HG02970 (cell line): ENCODE data around the gene CMTM2.
"Not testable (repeated sequence)": the region's sequence is repeated elsewhere in the genome, so short reads cannot be mapped to it uniquely, and the experiment has no call there.

Source experiments
- ATAC-seq: cut with Tn5 transposase; IDR thresholded peaks from one replicate; pipeline ENCODE4 v1.9.1; 2021; ENCODE audit warnings: mild to moderate bottlenecking, moderate library complexity, moderate number of reproducible peaks; ENCODE audit not compliant: unreplicated experiment, low FRiP score

The CMTM2 gene

DNA sequence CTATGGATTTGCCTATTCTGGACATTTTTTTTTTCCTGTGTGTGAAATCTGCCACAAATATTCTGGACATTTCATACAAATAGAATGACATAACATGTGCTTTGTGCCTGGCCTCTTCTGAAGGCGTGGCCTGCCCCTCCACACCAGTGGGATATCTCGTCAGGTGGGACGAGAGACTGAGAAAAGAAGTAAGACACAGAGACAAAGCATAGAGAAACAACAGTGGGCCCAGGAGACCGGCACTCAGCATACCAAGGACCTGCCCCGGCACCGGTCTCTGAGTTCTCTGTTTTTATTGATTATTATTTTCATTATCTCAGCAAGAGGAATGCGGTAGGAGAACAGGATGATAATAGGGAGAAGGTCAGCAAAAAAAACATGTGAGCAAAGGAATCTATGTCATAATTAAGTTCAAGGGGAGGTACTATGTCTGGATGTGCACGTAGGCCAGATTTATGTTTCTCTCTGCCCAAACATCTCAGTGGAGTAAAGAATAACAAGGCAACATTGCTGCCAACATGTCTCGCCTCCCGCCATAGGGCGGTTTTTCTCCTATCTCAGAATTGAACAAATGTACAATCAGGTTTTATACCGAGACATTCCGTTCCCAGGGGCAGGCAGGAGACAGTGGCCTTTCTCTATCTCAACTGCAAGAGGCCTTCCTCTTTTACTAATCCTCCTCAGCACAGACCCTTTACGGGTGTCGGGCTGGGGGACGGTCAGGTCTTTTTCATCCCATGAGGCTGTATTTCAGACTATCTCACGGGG is 48.5 kb downstream of the CMTM2 start:
- not testable (repeated sequence) for ATAC-seq

DNA sequence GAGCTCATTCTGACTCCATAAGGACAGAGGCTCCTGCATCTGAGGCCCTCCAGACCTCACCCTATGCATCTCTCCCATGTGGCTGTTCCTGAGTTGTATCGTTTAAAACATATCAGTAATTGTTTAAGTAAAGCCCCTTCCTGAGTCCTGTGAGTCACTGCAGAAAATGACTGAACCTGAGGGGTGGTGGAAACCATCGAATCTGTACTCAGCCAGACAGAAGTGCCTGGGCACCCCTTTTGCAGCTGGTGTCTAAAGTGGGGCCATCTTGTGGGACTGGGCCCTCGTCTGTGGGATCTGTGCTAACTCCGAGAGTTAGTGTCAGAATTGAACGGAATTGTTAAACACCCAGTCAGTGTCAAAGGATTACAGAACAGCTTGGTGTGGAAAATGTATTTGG is 50.6 kb downstream of the CMTM2 start:
- no peak for ATAC-seq

DNA sequence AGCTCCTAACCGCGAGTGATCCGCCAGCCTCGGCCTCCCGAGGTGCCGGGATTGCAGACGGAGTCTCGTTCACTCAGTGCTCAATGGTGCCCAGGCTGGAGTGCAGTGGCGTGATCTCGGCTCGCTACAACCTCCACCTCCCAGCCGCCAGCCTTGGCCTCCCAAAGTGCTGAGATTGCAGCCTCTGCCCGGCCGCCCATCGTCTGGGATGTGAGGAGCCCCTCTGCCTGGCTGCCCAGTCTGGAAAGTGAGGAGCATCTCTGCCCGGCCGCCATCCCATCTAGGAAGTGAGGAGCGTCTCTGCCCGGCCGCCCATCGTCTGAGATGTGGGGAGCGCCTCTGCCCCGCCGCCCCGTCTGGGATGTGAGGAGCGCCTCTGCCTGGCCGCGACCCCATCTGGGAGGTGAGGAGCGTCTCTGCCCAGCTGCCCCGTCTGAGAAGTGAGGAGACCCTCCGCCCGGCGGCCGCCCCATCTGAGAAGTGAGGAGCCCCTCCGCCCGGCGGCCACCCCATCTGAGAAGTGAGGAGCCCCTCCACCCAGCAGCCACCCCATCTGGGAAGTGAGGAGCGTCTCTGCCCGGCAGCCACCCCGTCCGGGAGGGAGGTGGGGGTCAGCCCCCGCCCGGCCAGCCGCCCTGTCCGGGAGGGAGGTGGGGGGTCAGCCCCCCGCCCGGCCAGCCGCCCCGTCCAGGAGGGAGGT is 51.4 kb downstream of the CMTM2 start:
- ATAC-seq, result not testable (repeated sequence)

DNA sequence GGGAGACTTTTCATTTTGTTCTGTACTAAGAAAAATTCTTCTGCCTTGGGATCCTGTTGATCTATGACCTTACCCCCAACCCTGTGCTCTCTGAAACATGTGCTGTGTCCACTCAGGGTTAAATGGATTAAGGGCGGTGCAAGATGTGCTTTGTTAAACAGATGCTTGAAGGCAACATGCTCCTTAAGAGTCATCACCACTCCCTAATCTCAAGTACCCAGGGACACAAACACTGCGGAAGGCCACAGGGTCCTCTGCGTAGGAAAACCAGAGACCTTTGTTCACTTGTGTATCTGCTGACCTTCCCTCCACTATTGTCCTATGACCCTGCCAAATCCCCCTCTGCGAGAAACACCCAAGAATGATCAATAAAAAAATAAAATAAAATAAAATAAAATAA is 52.3 kb downstream of the CMTM2 start:
- not testable (repeated sequence) for ATAC-seq

DNA sequence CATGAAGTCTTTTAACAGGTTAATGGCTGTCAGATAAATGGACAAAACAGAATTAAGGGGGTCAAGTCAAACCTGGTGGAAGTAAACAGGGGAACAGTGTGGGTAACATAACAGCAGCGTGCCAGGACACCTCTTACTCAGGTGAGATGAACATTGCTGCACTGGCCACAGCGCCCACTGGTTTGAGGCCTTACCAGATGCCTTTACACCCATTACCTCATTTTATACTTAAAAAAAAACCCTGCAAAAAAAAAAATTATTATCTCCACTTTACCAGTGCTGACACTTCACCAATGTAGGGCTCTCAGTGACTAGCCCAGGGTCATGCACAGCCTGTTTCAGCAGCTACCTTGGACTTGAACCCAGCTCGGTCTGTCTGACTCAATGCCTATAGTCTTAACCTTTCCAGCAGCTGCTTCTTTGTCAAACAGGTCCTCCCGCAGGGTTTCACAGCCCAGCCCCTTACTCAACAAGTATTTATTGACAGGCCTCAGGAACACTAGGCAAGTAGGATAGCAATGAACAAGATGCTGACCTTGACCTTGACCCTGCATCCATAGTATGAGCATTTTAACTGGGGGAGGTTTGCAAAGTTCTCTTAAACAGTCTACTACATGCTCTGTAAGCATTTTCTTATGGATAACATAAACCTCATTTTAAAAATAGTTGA is 55.4 kb downstream of the CMTM2 start:
- no peak for ATAC-seq

DNA sequence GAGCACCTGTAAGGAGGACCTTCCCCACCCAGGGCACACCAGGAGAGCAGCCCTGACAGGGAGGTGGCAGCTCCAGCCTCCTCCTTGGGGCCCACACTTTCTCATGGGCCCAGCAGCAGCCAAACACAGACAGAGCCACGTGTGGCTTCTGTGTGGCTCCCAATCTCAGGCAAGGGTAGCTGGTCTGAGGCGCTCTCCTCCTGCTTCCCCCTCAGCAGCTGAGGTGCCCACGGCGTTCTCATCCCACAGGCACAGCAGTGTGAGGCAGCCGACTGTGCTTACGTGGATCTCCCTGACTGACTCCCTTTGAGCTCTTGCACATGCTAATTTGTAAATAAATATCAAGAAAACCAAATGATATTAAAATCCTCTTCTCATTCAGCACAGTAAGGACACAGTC is 56.1 kb downstream of the CMTM2 start:
- ATAC-seq, result no peak

DNA sequence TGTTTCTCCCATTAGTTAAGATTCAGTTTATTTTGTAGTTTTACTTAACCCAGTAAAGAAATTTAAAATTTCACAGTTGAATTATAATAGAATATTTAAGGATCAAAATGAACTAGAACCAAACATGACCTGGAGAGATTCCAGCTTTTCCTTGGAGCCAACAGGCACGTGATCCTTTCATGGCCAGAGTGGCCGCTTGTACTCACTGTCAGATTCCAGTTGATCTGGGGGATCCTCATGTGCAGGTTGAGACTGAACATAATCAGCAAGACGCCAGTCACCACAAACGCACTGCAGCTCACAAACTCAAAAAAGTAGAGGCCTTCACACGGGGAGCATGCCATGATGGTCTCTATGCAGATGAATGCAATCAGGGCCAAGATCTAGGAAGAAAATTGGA is 56.9 kb downstream of the CMTM2 start:
- ATAC-seq, result no peak

DNA sequence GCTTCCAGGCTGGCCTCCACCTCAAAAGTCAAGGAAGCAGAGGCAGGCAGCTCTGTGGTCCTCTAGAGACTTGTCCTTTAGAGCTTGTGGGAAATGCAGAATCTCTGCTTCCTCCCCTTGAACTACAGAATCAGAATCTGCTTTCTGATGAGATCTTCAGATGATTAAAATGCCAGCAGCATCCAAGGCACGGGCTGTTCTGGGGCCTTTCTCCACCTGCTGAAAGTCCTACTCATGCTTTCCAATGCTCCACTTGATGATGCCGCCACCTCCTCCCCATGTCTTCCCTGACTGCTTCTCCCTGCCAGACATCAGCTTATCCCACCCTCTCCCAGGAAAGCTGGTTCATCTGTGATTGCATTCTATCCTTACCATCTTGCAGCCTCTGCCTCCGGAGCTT is 58.5 kb downstream of the CMTM2 start:
- no peak for ATAC-seq
